ENCODE results near the gene THAP8. TPM values are rescaled to one million over a fixed set of nuclear protein-coding genes. Genes with fewer than 3 reads are reported as not detected.

Gene THAP8
- total and polyA plus RNA-seq, 2 of the 13 experiments (the other 11 are each of a cell fraction or from before 2014, with no cell fraction given): 1.7 to 3.7 TPM

DNA sequence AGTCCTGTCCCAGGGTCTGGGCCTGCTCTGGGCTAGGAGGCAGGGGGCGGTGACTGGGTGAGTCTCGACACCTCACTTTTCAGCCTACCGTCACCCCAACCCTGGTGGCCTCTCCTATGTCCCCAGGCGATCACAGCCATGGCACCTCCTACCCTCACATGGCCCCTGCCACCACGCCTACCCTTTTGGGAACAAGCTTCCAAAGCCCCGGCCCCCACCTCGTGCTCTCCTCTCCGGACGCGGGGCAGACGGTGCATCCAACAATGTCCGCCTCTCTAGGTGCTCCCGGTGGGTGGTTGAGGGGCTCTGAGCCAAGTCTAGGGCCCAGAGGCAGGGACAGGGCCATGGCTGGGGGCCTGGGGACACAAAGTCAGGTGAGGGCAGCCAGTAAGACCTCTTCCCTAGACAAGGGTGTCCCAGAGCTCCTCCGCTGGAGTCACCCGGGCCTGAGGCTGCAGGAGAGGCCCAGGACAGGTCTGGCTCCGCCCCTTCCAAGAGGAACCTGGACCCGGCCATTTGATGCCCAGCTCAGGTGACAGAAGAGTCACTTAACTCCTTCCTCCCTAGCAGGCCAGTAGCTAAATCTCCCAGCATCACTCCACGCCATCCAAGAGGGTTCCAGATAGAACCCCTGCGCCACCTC, 45.6 kb downstream of the THAP8 start, which contains the start of gene SYNE4:
Gene SYNE4 (minus strand): TSS at position 478 of the 643 bp plus-strand sequence. CDS start 132 bp downstream, at position 346.
- peaks cover 0 to 6% of the 10 kb centered on the region in 2 experiments; a peak in 2 of 5 replicates for H3K36me3 ChIP-seq (replicated peaks in 1 of 2; ENCODE audit: control insufficient read depth in 1 of 2, insufficient read depth in 2 of 2, low read length in 2 of 2)
- H2AFZ ChIP-seq (ENCODE audit: low read length): no peak within 1 kb of the TSS
- FAIRE-seq (peak; percentile 72), DNase-seq (ENCODE audit: low spot score) (peak; percentile 77), ATAC-seq (peak; percentile 89)
- TSS peak; percentile 70 for BruUV-seq (replicated peaks)
- intact Hi-C loops (cut with micrococcal nuclease; ENCODE audit: unreplicated experiment) (loop anchor here (2.0 kb wide), 1 partner anchor 34 kb away; no protein-coding TSS in a partner anchor), in situ Hi-C loops (cut with HindIII; ENCODE audit: extremely low pct_ligation_motif_present, low pct_unique_long_range_greater_than_20kb) (no loop called here)
- CTCF ChIA-PET (ENCODE audit: low intra/inter-chr PET ratio, low total read pairs): no interaction called here
- POLR2A ChIA-PET: interaction anchor here (0.6 to 1.9 kb wide), 5 partner anchors 12 to 107 kb away, joined by 3 to 17 read pairs (median 7); partner anchors contain the start of genes POLR2I, TBCB and THAP8
- H3K4me3 ChIP-seq (replicated peaks in 1 of 3; ENCODE audit: insufficient read depth in 1 of 3, low read depth in 2 of 3, low read length in 3 of 3): peak within 1 kb of the TSS; percentile 67 to 93 (median 72)
- peaks cover 8% of the 10 kb centered on the region for H3K79me2 ChIP-seq (ENCODE audit: insufficient read depth, low read length)
- 10% methylated on average over 13 of the region's 19 CpGs for WGBS (ENCODE audit: low lambda C conversion rate)
- H3K4me2 ChIP-seq (ENCODE audit: low read depth, low read length): peak within 1 kb of the TSS; percentile 99
- H3K9me3 ChIP-seq (ENCODE audit: low read length): no peaks in the 10 kb centered on the region
- H3K9ac ChIP-seq (ENCODE audit: insufficient read depth, low read depth, low read length): peak within 1 kb of the TSS; percentile 86
- peaks cover 52% of the 10 kb centered on the region for H3K4me1 ChIP-seq (ENCODE audit: insufficient read depth, low read length)
- no peaks in the 10 kb centered on the region for H4K20me1 ChIP-seq (ENCODE audit: insufficient read depth, low read length)
- peak within 1 kb of the TSS; percentile 86 for H3K27ac ChIP-seq (ENCODE audit: extremely low read length, insufficient read depth, low read length)
- H3K27me3 ChIP-seq (ENCODE audit: control insufficient read depth in 1 of 2, insufficient read depth in 2 of 2, low read length in 2 of 2): no peaks in the 10 kb centered on the region; a peak in 1 of 5 replicates
- TF ChIP-seq ZNF83 (CRISPR knock-in tag; IDR thresholded peaks at IDR 0.05; ENCODE audit: borderline replicate concordance): no peak
- no peak for TF ChIP-seq FOSL1 (CRISPR knock-in tag; IDR thresholded peaks at IDR 0.05; ENCODE audit: borderline replicate concordance)
- 0 out of 2 replicates have a peak, but pooled peaks have one; percentile 30 for TF ChIP-seq IRX3 (CRISPR knock-in tag; IDR thresholded peaks at IDR 0.05; ENCODE audit: borderline replicate concordance, low read depth)
- TF ChIP-seq ZFP1 (CRISPR knock-in tag; IDR thresholded peaks at IDR 0.05): no peak
- no peak for TF ChIP-seq NCOR1 (IDR thresholded peaks at IDR 0.05; ENCODE audit: borderline replicate concordance, low read length)
- TF ChIP-seq ZNF496 (CRISPR knock-in tag; IDR thresholded peaks at IDR 0.05; ENCODE audit: insufficient replicate concordance): no peak
- peak; percentile 68 for TF ChIP-seq DMAP1 (CRISPR knock-in tag; IDR thresholded peaks at IDR 0.05)
- peak; percentile 42; the same call in 1 of the 2 replicates for TF ChIP-seq ZNF142 (CRISPR knock-in tag; IDR thresholded peaks at IDR 0.05)
- TF ChIP-seq CCDC6 (CRISPR knock-in tag; IDR thresholded peaks at IDR 0.05): no peak
- TF ChIP-seq, protein P1, sequence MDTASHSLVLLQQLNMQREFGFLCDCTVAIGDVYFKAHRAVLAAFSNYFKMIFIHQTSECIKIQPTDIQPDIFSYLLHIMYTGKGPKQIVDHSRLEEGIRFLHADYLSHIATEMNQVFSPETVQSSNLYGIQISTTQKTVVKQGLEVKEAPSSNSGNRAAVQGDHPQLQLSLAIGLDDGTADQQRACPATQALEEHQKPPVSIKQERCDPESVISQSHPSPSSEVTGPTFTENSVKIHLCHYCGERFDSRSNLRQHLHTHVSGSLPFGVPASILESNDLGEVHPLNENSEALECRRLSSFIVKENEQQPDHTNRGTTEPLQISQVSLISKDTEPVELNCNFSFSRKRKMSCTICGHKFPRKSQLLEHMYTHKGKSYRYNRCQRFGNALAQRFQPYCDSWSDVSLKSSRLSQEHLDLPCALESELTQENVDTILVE (CRISPR knock-in tag; IDR thresholded peaks at IDR 0.05): peak; percentile 76; the same call in 1 of the 2 replicates
- peak; percentile 29; the same call in 1 of the 2 replicates for TF ChIP-seq MTF1 (CRISPR knock-in tag; IDR thresholded peaks at IDR 0.05)
- TF ChIP-seq FOXA1 (IDR thresholded peaks at IDR 0.05): no peak
- TF ChIP-seq FOXA1 (CRISPR knock-in tag; IDR thresholded peaks at IDR 0.05): no peak
- TF ChIP-seq PTBP1 (IDR thresholded peaks at IDR 0.05; ENCODE audit: low read depth, low read length, poor library complexity, severe bottlenecking): no peak
- TF ChIP-seq DMTF1 (CRISPR knock-in tag; IDR thresholded peaks at IDR 0.05): no peak
